ENCODE data around the gene RCOR1.

RCOR1 gene

GRCh38 chr14:102758087-102758486 is 165.6 kb downstream of the RCOR1 start:
- no peak for TF ChIP-seq CTCF (IDR thresholded peaks at IDR 0.05; ENCODE audit: insufficient read depth, low read length)
- TF ChIP-seq SPI1 (IDR thresholded peaks at IDR 0.05; ENCODE audit: borderline replicate concordance, low read depth): no peak
- no peak for TF ChIP-seq POLR2AphosphoS5 (IDR thresholded peaks at IDR 0.05; ENCODE audit: low read depth)
- TF ChIP-seq GABPA (IDR thresholded peaks at IDR 0.05; ENCODE audit: low read depth): no peak
- TF ChIP-seq REST (IDR thresholded peaks at IDR 0.05; ENCODE audit: insufficient replicate concordance, low read depth): no peak
- no peaks in the 10 kb centered on the region for H3K27me3 ChIP-seq (ENCODE audit: insufficient read depth, poor library complexity, severe bottlenecking)
- no peak overlapping the region for H3K27ac ChIP-seq (replicated peaks)
- no peak overlapping the region for H3K4me3 ChIP-seq (replicated peaks; ENCODE audit: insufficient read depth, low read length)
- no peak for DNase-seq (ENCODE audit: low read depth in 1 of 2, low spot score in 1 of 2)

- no peak for DNase-seq (ENCODE audit: low read depth in 1 of 2, low spot score in 1 of 2)
- no peak overlapping the region for H3K27ac ChIP-seq (replicated peaks)
Observed at GRCh38 chr14:102759456-102760187, 167.2 kb downstream of the RCOR1 start.

More at GRCh38 chr14:102759456-102760187, 167.2 kb downstream of the RCOR1 start:
- TF ChIP-seq SPI1 (IDR thresholded peaks at IDR 0.05; ENCODE audit: borderline replicate concordance, low read depth) (no peak), CTCF (IDR thresholded peaks at IDR 0.05; ENCODE audit: insufficient read depth, low read length) (no peak), POLR2AphosphoS5 (IDR thresholded peaks at IDR 0.05; ENCODE audit: low read depth) (no peak), REST (IDR thresholded peaks at IDR 0.05; ENCODE audit: insufficient replicate concordance, low read depth) (no peak), GABPA (IDR thresholded peaks at IDR 0.05; ENCODE audit: low read depth) (no peak)
- Histone ChIP-seq H3K27me3 (ENCODE audit: insufficient read depth, poor library complexity, severe bottlenecking) (no peaks in the 10 kb centered on the region), H3K4me3 (replicated peaks; ENCODE audit: insufficient read depth, low read length) (no peak overlapping the region)

Data from HL-60 (cell line).